Stimulated activated CD4-positive, alpha-beta T cell treated with anti-CD3 and anti-CD28 coated beads, Interleukin-2, amount 100 ng/mL, for 4 hours (primary cell): ENCODE measurements around the gene GOLGA6A.
"Not testable (repeated sequence)": the region's sequence is repeated elsewhere in the genome, so short reads cannot be mapped to it uniquely, and the experiment has no call there.

ENCODE experiments used
- DNase-seq: peaks from one replicate; pipeline ENCODE4 v3.0.0-alpha.2; 2020; ENCODE audit warnings: low read depth

GOLGA6A gene

DNA sequence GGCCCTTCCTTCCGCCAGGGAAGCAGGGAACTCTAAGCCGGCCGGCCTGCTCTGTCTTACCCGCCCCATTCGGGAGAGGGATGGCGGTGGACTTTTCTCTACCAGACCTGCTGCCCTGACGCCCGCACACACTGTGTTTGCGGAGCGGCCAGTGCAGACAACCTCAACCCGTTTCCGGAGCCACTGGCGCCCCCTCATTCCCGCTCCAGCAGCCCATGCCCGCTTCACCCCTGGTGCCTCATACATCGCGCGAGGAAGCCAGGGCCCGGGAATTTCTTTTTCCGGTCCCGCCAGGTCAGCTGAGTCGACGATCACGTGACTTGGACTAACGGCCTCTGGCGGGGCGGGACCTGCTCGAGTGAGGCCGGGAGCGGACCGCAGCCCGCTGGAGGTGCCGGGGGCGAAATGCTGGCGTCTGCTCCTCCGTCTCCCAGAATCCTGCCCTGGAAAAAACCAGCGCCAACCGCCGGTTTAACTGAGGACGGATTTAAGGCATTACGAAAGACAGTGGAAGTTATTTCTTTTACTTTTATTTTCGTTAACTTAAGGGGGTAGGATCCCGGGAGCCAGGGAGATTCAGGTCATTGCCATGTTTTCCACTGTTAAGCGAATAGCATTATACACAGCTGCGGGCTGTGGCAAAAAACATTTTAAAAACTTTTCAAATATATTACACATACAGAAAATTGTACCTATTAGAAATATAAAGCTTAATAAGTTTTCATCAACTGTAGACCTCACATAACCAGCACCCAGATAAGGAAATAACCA is 17.8 kb upstream of the GOLGA6A start:
- peak; percentile 22 for DNase-seq

DNA sequence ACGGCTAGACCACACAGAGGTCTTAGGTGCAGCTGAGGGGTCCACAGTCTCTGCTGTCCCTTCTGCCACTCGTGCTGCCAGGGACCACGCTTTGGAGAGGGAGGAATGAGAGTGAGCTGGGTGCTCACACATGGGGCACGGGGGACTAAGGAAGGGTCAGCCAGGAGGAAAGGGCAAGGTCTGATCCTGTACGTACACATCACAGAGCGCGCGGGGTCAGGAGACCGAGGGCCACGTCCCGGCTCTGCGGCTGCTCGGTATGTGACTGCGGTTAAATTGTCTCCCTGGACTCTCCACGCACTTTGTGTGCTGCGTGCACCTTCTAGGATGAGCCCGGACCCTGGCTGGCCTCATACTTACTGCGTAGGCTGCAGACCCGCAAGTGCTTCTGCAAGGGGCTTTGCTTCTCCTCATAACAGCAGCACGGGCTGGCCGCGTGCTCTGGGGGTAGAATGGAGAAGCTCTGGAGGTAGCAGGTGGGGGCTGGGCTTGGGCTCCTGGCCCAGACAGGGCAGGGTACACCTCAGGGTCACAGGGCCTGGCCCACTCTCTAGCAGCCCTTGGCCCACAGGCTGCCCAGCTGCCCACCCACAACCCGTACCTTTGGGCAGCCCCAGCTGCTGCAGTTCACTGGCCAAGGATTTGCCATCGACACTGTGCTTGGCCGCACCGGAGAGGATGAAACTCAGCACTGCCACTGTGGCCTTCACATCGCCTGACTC is 14.6 kb upstream of the GOLGA6A start:
- not testable (repeated sequence) for DNase-seq

DNA sequence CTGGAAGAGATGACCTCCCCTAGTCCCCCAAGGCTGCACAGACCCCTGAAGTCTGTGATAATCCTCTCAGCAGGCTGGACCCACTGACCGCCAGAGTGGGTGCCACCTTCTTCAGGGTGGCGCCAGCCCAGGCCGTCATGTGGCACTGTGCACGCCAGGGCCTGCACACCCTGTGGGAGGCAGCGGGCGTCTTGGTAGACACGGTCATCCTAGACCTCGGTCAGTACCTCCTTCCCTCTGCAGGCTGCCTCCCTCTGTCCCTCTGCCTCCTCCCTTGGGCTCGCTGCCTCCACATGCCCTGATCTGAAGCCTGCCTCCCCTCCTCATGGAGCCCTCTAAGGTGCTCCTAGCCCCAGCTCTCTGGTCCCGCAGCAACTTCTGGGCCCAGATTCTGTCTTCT is 13.3 kb upstream of the GOLGA6A start:
- DNase-seq, result not testable (repeated sequence)

DNA sequence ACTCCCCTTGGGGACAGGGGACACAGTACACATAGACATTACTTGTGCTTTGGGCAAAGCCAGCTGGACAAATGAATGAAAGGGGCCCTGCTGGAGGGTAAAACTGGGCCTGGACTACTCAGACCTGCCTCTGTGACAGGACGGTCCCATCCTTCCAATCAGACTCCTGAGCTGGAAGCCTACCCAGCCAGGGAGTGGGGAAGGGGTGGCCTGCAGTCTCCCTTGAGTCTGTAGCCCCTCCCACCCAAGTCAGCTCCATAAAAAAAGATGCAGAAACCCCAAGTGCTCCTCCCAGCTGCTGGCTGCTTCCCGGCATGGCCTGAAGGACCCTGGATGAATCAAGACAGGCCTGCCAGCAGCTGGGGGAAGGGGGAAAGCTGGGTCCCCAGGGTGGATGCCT is 12.2 kb upstream of the GOLGA6A start:
- DNase-seq, result not testable (repeated sequence)

DNA sequence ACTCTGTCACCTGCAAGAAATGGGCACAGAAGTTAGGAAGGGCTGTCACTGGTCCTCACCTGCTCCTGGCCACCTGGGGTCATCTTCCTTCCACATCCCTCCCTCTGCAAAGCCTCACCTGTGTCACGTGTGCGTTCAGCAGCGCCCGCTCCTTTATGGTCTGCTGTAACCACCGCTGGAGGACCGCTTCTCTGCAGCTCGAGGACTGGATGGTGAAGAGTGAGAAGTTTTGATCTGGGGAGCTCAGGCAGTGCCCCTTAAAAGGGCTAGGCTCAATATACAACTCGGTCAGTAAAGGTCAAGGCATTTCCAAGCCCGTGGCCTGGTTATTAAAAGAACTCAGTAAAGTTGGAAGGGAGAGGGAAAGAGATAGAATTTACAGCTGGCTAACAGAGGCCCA is 6.6 kb downstream of the GOLGA6A start:
- not testable (repeated sequence) for DNase-seq

DNA sequence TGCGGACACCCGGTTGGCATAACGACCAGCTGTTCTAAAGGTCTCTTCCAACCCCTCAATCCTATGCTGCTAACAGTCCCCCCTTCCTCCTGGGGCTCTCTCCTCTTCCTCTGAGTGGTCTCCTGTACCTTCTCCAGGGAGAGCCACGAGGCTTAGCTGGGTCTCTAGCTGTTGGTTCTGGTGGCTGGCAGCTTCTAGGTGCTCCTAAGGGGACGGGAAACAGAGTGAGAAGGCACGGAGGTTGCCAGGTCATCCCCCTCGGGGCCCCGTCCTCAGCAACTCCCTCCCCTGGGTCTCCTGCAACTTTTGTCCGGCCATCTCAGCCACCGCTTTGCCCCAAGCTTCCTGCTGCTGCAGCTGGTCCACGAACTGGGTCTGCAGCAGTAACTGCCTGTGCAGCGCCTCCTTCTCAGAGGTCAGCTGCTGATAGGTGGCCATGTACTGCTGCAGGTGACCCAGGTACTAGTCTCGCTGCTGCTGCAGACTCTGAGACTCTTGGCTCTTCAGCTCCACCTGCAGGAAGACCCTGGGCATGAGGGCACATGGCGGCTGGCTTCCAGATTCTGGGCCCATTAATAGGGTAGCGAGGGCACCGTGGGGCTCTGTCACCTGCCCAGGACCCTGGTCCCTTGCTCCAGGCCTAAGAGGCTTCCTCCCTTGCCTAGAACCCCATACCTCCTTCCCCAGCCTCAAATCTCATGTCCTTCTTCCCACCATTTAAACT is 9.6 kb downstream of the GOLGA6A start:
- not testable (repeated sequence) for DNase-seq

DNA sequence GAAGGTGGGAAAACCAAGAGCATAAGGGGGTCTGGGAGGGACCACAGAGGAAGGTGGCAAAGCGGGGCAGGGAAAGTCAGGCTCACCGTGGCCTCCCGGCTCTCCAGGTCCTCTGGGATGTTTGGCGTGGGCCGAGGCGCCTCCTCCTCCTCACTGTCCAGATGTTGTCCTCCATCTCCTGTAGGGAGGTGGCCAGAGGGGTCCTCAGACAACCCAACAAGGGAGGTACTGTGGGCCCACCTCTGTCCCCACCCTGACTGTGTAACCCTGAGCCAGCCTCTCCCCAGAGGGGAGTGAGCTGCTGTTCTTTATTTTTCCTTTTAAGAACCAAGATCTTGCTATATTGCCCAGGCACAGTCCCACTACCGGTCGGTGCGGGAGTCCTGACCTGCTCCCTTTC is 10.2 kb downstream of the GOLGA6A start:
- not testable (repeated sequence) for DNase-seq

DNA sequence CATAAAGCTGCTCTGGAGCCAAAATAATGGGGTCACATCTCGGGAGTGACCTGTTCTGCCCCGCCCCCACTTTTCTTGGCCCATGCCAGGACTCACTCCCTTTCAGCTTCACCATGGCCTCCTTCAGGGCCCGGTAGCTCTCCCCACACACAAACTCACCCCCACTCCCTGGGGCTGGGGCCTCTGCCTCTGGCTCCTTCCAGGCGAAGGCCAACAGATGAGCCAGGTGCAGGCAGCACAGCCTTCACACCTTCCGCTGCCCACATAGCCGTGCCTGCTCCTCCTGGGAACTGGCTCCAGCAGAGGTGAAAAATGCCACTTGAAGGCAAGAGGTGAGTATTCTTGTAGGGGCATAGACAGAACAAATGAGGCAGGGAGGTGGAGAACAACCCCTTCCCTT is 10.7 kb downstream of the GOLGA6A start:
- not testable (repeated sequence) for DNase-seq

DNA sequence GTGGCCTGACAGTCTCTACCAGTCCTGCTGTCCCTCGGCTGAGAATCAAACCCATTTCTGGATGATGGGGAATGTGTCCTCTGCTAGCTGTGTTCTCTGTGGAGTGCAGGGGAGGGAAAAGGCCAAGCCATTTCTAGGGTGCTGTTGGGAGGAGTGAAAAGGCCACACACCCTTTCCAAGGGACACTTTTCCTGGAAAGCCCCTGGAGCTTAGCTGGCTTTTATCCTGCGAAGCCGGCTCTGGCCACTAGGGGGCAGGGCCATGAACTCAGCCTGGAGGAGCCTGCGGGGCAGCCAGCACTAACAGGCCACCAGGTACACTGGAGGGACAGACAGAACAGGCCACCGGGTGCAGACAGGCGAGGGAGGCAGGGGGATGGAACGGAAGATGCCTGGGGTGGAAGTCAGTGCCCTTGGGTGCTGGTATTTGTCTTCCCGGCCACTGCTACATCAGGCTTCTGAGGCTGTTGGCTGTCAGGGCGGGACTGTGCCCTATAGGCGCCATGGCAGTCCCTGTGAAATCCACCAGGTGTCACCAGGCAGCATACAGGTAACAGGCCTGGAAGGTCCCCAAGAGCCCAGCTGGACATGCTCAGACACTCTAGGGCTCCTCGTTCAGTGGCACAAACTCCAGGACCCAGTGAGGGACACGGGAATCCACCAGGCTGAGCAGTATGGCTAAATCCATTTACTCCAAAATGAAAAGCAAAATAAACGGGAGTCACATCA is 16.5 kb downstream of the GOLGA6A start:
- peak; percentile 26 for DNase-seq

DNA sequence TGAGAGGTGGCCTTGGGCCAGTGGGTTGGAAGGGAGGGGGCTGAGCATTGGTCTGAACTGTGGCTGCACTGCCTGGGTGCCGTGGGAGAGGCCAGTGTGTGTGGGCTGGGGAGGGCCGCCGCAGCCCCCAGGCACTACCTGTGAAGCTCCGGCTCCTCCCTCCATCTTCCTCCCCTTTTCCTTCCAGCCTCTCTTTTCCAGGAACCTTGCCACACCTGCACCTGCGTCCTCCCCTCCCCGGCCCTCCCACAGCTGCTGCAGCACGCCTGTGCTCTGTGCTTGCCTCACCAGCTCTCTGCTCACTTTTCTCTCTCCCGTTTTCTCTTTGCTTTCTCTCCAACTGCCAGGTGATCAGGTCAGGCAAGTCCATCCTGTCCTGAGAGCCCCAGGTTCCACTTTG is 17.5 kb downstream of the GOLGA6A start:
- DNase-seq, result not testable (repeated sequence)

DNA sequence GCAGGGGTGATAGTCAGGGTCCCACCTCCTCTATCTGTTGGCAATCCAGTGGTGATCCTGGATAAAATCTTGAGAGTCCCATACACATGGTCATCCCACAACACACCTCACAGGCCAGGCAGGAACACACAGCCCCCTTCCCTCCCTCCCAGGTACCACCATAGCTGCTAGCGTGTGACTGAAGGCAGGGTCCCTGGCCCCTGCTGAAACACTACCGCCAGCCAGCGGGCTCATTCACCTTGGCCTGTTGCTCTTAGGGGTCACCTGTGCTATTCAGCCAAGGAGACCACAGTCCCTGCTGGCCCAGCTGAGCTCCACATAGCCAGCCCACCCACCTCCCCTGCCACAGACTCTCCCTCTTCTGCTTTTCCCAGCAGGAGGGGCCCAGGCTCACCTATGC is 18.2 kb downstream of the GOLGA6A start:
- DNase-seq, result not testable (repeated sequence)

DNA sequence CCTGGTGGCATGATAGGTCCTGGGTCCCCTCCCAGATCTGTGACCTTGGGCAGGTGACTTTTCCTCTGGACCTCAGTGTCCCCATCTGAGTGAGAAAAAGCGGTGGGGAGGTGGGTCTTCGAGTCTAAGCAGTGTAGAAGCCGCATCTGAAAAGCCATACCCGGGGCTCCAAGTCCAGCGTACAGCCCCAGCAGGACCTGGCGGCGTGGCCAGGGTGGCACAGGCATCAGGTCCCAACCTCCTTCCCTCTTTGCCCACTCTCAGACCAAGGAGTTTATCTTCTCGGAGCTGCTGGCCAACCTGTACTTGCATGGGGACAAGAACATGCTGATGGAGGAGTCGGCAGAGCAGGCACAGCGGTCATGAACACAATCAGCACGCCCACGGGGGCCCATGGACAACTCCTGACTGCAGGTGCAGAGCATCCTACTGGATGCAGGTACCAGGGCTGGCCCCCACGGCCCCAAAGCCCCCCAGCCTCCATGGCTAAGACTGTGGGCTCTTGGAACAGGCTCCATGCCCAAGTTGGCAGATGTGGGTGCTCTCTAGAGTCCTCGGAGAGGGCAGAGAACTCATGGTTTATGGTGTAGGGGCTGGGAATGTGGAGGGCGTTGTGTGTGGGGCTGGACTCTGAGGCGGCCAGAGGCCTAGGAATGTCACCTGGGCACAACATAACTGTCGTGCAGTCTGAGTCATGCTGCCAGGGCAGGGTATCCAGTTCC is 18.8 kb downstream of the GOLGA6A start:
- not testable (repeated sequence) for DNase-seq

DNA sequence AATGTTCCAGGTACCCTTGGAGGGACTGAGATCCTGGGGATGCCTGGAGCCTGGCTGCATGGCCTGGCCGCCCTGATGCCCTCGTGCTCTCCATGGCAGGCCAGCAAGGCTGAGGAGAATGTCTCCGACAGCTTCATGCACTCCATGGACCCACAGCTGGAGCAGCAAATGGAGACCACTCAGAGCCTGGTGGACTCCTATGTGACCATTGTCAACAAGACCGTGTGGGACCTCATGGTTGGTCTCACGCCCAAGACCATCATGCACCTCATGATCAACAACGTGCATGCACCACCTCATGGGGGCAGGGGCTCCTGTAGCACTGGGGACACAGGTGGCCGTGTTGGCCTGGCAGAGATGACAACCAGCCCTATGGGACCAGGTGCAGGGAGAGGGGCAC is 19.7 kb downstream of the GOLGA6A start:
- no peak for DNase-seq

DNA sequence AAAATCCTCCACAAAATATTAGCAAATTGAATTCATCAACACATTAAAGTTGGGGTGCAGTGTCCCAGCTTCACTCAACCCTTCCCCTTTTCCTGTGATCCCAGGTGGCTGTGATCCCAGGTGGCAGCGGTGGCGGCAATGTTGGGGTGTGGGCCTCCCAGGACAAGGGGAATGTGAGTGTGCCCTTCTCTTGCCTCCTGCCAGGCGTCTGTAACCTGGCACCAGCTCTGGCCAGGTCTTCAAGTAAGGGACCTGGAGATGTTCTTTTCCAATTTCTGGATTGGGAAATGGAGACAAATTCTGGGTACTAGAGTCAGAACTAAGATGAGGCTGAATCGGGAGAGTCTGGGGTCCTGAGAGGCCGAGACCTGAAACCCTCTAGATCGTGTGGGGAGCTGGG is 20.1 kb downstream of the GOLGA6A start:
- no peak for DNase-seq

DNA sequence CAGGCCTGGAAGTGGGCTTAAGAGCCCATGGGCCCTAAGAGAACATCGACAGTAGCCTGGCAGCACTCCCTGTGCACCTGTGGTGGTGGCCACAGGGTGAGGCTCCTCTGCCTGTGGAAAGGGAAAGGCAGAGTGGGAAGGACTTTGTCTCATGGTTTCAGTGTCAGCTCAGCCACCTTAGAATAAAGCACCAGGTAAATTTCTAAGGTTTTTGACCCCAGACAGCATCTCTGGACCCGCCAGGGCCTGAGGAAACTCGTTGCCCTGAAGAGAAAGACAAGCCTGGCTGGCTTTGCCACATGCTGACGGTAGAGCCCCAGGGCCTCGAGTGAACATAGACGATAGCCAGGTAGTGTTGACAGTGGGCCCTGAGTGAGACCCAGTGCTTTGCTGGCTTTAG is 22.1 kb downstream of the GOLGA6A start:
- DNase-seq, result no peak

DNA sequence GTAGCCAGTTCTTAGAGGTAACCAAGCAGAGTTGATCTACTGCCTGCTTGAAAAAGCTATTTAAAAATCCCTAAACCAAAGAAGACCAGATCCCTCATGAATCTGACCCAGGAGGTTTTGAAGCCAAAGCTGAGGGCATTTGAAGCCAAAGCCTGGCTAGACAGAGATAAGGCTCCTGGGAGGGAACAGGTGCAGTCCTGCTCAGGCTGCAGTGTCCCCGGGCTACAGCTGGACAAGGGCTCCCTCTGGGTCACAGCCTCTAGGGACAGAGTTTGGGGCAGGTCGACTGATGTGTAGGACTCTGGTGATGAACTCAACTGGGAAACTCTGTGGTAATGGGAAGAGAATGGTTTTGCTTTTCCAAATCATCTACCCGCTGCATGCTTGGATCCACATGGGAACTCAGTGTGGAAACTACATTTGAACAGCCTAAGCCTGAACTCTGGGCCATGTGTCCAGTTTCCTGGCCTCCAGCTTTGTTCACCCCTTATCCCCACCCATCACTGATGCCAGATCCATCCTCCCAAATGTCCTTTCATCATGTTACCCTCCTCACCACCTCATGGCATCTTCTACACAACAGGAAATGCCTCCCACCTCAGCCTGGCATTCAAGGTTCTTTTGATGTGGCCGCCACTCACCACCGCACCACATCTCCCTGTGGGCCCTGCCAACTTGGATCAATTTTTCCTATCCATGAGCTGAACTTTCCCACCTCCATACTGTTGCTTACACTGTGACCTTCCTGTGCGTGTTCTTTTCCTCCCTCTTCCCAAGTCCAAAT is 23.1 kb downstream of the GOLGA6A start:
- DNase-seq, result not testable (repeated sequence)

DNA sequence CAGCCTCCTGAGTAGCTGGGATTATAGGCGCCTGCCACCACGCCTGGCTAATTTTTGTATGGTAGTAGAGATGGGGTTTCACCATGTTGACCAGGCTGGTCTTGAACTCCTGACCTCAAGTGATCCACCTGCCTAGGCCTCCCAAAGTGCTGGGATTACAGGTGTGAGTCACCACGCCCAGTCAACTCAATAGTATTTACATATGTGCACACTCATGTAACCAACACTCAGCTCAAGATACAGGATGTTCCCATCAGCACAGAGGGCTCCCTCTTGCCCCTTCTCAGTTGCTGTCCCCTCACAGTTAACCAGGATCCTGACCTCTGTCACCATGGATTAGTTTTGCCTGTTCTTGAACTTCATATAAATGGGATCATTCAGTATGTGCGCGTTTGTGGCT is 26.0 kb downstream of the GOLGA6A start:
- DNase-seq, result not testable (repeated sequence)

DNA sequence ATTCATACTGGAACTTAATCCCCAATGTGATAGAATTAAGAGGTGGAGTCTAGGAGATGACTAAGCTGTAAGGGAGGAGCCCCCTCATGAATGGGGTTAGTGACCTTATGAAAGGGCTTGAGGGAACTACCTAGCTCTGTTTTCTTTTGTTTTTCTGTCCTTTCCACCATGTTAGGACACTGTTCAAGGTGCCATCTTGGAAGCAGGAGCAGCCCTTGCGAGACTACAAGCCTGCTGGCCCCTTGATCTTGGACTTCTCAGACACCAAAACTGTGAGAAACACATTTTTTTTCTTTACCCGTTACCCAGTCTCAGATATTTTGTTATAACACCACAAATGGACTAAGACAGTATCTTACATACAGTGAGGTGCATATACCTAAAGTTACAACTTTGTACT is 26.5 kb downstream of the GOLGA6A start:
- DNase-seq, result no peak

DNA sequence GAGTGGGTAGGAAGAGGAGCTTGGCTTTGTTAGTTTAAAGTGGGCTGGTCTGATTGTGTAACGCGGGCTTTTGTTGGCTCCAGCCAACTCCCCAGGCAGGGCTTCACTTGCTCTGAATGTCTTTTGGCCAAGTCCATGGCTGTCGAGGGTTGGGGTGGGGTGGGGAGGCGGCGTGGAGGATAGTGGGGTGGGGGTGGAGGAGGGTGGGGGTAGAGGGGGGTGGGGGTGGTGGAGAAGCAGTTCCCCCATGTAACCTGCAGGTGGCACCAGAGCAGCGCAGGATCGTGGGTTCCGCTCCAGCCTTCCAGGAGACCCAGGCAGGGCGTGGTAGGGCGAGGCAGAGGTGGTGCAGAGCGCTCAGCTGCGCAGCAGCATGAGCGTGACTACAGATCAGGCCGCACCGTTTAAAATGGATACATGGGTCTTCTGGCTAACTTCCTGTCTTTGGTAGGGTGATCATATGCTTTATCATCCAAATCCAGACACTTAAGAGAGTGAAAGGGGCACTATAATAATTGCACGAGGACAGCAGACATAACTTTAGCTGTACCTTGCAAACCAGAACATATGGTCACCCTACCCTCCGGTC is 28.3 kb downstream of the GOLGA6A start:
- peak; percentile 49 for DNase-seq

DNA sequence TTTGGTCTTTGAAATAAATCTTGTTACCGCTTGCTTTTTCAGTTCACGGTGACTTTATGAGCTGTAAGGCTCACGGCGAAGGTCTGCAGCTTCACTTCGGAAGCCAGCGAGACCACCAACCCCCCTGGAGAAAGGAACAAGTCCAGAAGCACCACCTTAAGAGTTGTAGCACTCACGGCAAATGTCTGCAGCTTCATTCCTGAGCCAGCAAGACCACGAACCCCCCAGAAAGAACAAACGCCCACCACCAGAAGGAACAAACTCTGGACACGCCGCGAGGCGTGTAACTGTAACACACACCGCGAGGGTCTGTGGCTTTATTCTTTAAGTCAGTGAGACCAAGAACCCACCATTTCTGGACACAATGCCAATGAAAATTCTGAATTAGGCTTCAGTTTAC is 28.8 kb downstream of the GOLGA6A start:
- DNase-seq, result no peak
